ENCODE measurements around the gene HDDC3. TPM values are rescaled to one million over a fixed set of nuclear protein-coding genes. Genes with fewer than 3 reads are reported as not detected.
A peak's percentile ranks its signal among the peaks of the same experiment; 100 is the strongest.

The HDDC3 gene
- total RNA-seq, 1 experiment from 2014 or later, result 13.3 TPM

DNA sequence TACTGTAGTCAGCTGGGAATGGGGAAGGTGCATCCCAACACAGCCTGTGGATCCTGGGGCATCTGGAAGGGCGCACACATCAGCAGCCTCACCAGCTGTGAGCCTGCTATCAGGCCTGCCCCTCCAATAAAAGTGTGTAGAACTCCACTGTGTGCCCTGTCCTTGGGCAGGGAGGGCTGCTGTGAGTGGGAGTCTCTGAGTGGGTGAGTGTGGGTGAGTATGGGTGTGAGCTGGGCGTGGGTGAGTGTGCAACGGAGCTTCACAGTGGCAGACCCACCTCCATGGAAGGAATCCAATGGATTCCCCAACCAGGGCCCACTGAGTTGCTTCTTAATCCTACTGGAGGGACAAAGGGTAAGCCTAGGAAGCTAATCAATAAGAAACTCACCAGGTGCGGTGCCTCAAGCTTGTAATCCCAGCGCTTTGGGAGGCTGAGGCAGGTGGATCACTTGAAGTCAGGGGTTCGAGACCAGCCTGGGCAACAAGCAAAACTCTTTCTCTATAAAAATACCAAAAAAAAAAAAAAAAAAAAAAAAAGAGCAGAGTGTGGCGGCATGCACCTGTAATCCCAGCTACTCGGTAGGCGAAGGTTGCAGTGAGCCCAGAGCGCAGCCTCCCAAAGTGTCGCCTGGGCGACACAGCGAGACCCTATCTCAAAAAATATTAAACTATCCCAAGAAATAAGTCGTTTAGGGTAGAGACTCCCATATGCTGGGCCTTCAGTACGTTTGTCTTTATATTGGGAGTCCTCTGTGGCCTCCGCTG, 21.8 kb upstream of the HDDC3 start:
- Histone ChIP-seq H2BK120ac (ENCODE audit: low read depth, low read length, poor library complexity, severe bottlenecking) (no peak overlapping the region), H3K4ac (ENCODE audit: low read depth, low read length) (no peak overlapping the region), H4K8ac (replicated peaks; ENCODE audit: insufficient read length, low read depth, low read length) (no peak overlapping the region), H3K56ac (ENCODE audit: insufficient read length, low read depth, low read length) (no peak overlapping the region), H3K9ac (ENCODE audit: extremely low read depth, insufficient read length, low read length) (no peak overlapping the region), H3K18ac (ENCODE audit: insufficient read length, low read depth, low read length) (no peak overlapping the region), H2BK20ac (ENCODE audit: low read depth, low read length, poor library complexity, severe bottlenecking) (no peak overlapping the region), H3K4me1 (ENCODE audit: insufficient read depth, low read length) (peaks cover 7% of the 10 kb centered on the region; the same call in 1 of the 2 replicates), H2AFZ (ENCODE audit: low read length) (no peak overlapping the region), H2BK12ac (ENCODE audit: insufficient read length, low read depth, low read length) (no peak overlapping the region), H2BK5ac (ENCODE audit: insufficient read length, low read length) (no peak overlapping the region), H3K79me2 (ENCODE audit: insufficient read depth, low read length) (no peaks in the 10 kb centered on the region), H3K27ac (ENCODE audit: insufficient read length, low read depth, low read length) (no peak overlapping the region), H3K23ac (ENCODE audit: insufficient read length, low read depth, low read length) (no peak overlapping the region), H4K91ac (ENCODE audit: insufficient read length, low read depth, low read length) (no peak overlapping the region), H3K14ac (ENCODE audit: insufficient read depth, low read length) (no peak overlapping the region), H4K20me1 (ENCODE audit: control insufficient read depth, insufficient read depth, insufficient read length) (peaks cover 3% of the 10 kb centered on the region), H3K9me3 (ENCODE audit: control insufficient read depth, low read depth, low read length) (no peaks in the 10 kb centered on the region), H2AK5ac (ENCODE audit: insufficient read length, low read length) (no peak overlapping the region), H3K4me2 (ENCODE audit: insufficient read depth, insufficient read length, low read length) (peak overlapping the region; percentile 41), H3T11ph (ENCODE audit: low read length) (no peak overlapping the region), H2BK15ac (ENCODE audit: low read depth, low read length) (no peak overlapping the region), H3K27me3 (ENCODE audit: insufficient read depth, low read length) (no peaks in the 10 kb centered on the region), H3K23me2 (ENCODE audit: insufficient read length, low read depth, low read length, poor library complexity, severe bottlenecking) (peaks cover 18% of the 10 kb centered on the region), H3K79me1 (ENCODE audit: insufficient read depth, low read depth, low read length, poor library complexity, severe bottlenecking) (no peaks in the 10 kb centered on the region), H4K5ac (ENCODE audit: insufficient read length, low read depth, low read length) (no peak overlapping the region)
- no peaks in the 10 kb centered on the region for H3K27me3 Mint-ChIP-seq (ENCODE audit: low read depth)
- H3K36me3 Mint-ChIP-seq (ENCODE audit: insufficient read depth in 1 of 3, low read depth in 3 of 3), result peaks cover 13 to 46% (median 45%) of the 10 kb centered on the region in 3 experiments; a peak in 6 of 7 replicates
- TF ChIP-seq, protein P1, sequence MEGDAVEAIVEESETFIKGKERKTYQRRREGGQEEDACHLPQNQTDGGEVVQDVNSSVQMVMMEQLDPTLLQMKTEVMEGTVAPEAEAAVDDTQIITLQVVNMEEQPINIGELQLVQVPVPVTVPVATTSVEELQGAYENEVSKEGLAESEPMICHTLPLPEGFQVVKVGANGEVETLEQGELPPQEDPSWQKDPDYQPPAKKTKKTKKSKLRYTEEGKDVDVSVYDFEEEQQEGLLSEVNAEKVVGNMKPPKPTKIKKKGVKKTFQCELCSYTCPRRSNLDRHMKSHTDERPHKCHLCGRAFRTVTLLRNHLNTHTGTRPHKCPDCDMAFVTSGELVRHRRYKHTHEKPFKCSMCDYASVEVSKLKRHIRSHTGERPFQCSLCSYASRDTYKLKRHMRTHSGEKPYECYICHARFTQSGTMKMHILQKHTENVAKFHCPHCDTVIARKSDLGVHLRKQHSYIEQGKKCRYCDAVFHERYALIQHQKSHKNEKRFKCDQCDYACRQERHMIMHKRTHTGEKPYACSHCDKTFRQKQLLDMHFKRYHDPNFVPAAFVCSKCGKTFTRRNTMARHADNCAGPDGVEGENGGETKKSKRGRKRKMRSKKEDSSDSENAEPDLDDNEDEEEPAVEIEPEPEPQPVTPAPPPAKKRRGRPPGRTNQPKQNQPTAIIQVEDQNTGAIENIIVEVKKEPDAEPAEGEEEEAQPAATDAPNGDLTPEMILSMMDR (conservative IDR thresholded peaks at IDR 0.05), result no peak
- no peak for DNase-seq
- peak overlapping the region in 2 of 3 experiments; percentile 21 to 33; a peak in 4 of 7 replicates for H3K27ac Mint-ChIP-seq
- peak overlapping the region; percentile 77 to 82; a peak in 3 of 5 replicates for H3K4me3 Mint-ChIP-seq
- no peaks in the 10 kb centered on the region for H3K9me3 Mint-ChIP-seq
- peaks cover 15 to 16% of the 10 kb centered on the region in 2 experiments for H3K4me1 Mint-ChIP-seq
- WGBS (ENCODE audit: extremely low coverage, insufficient read length, low lambda C conversion rate), result no CpG with 5 or more reads among the region's 16 CpGs
